Nephron (organoid): Measurements from ENCODE around the gene NBEA.

Experiments used
- H3K27ac Mint-ChIP-seq, 3 experiments: 2 replicates each; pipeline ENCODE4 v1.8.0; 2020; ENCODE audit warnings: mixed read lengths in 3 of 3, mild to moderate bottlenecking in 2 of 3, moderate library complexity in 1 of 3
- H3K27me3 Mint-ChIP-seq: 2 replicates; pipeline ENCODE4 v1.8.0; 2021; ENCODE audit warnings: low read depth, mild to moderate bottlenecking, moderate library complexity, mixed read lengths
- H3K36me3 Mint-ChIP-seq: 2 replicates; pipeline ENCODE4 v1.8.0; 2020; ENCODE audit warnings: low read depth, mixed read lengths
- H3K4me1 Mint-ChIP-seq: 2 replicates; pipeline ENCODE4 v1.8.0; 2020; ENCODE audit warnings: mixed read lengths
- H3K4me3 Mint-ChIP-seq, 3 experiments: 2 replicates each; pipeline ENCODE4 v1.8.0; 2020; ENCODE audit warnings: mild to moderate bottlenecking in 3 of 3, mixed read lengths in 3 of 3, moderate library complexity in 2 of 3
- H3K9me3 Mint-ChIP-seq: 2 replicates; pipeline ENCODE4 v1.8.0; 2020; ENCODE audit warnings: mixed read lengths
- TF ChIP-seq, protein P1 (sequence below), 3 experiments: fragments of 200-600 bp; sonication (generic); IDR thresholded peaks; one replicate each; pipeline ENCODE4 v1.5.0; 2021; ENCODE audit warnings: antibody characterized with exemption in 3 of 3; ENCODE audit not compliant: unreplicated experiment in 3 of 3

The NBEA gene

GRCh38 chr13:35211949-35212348 is 269.9 kb downstream of the NBEA start:
- H3K36me3 Mint-ChIP-seq, result peaks cover 9% of the 10 kb centered on the region
- H3K4me3 Mint-ChIP-seq, result no peak overlapping the region
- no peaks in the 10 kb centered on the region for H3K27me3 Mint-ChIP-seq
- H3K9me3 Mint-ChIP-seq, result no peaks in the 10 kb centered on the region
- TF ChIP-seq, protein P1, sequence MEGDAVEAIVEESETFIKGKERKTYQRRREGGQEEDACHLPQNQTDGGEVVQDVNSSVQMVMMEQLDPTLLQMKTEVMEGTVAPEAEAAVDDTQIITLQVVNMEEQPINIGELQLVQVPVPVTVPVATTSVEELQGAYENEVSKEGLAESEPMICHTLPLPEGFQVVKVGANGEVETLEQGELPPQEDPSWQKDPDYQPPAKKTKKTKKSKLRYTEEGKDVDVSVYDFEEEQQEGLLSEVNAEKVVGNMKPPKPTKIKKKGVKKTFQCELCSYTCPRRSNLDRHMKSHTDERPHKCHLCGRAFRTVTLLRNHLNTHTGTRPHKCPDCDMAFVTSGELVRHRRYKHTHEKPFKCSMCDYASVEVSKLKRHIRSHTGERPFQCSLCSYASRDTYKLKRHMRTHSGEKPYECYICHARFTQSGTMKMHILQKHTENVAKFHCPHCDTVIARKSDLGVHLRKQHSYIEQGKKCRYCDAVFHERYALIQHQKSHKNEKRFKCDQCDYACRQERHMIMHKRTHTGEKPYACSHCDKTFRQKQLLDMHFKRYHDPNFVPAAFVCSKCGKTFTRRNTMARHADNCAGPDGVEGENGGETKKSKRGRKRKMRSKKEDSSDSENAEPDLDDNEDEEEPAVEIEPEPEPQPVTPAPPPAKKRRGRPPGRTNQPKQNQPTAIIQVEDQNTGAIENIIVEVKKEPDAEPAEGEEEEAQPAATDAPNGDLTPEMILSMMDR (IDR thresholded peaks at IDR 0.05; ENCODE audit: unreplicated experiment in 3 of 3), result no peak
- H3K27ac Mint-ChIP-seq, result no peak overlapping the region
- H3K4me1 Mint-ChIP-seq, result no peaks in the 10 kb centered on the region

DNA sequence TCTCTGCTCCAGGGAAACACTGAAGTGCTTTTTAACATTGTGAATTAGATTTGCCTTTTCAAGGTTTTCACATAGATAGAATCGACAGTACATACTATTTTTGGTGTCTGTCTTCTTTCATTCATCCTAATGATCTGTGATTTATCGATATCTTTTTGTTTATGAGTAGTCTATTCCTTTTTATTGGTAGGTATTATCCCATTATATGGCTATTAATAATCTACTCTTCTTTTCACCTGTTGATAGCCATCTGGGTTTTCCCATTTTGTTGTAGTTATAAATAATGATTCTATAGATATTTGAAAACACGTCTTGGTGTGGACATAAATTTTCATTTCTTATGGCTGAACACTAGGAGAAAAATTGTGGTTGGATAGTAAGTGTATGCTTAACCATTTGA is 271.8 kb downstream of the NBEA start:
- Mint-ChIP-seq H3K4me3 (no peak overlapping the region), H3K36me3 (peaks cover 9% of the 10 kb centered on the region), H3K4me1 (no peaks in the 10 kb centered on the region), H3K27me3 (no peaks in the 10 kb centered on the region), H3K27ac (no peak overlapping the region), H3K9me3 (no peaks in the 10 kb centered on the region)
- TF ChIP-seq, protein P1 (IDR thresholded peaks at IDR 0.05; ENCODE audit: unreplicated experiment in 3 of 3), result no peak

GRCh38 chr13:35216131-35216530 is 274.1 kb downstream of the NBEA start:
- peaks cover 15% of the 10 kb centered on the region for H3K9me3 Mint-ChIP-seq
- TF ChIP-seq, protein P1 (IDR thresholded peaks at IDR 0.05; ENCODE audit: unreplicated experiment in 3 of 3), result no peak
- no peaks in the 10 kb centered on the region for H3K27me3 Mint-ChIP-seq
- H3K4me1 Mint-ChIP-seq, result no peaks in the 10 kb centered on the region
- no peak overlapping the region for H3K4me3 Mint-ChIP-seq
- H3K36me3 Mint-ChIP-seq, result peaks cover 30% of the 10 kb centered on the region
- no peak overlapping the region for H3K27ac Mint-ChIP-seq

DNA sequence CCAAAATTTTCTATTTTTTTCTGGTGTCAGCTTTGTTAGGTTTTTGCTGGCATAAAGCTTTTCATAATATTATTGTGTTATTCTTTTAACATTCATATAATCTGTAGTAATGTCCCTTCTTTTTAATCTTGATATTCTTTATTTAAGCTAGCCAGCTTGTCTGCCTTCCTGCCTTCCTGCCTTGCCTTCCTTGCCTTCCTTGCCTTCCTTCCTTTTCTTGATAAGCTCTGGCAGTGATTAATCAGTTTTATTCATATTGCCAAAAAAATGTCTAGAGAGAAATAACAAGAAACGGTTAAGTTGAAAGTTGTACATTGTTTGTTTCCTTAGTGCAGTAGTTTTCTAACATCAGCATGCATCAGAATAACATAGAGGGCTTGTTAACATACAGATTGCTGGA is 277.0 kb downstream of the NBEA start:
- Mint-ChIP-seq H3K9me3 (peaks cover 21% of the 10 kb centered on the region), H3K36me3 (peaks cover 36% of the 10 kb centered on the region), H3K4me1 (no peaks in the 10 kb centered on the region), H3K4me3 (no peak overlapping the region), H3K27me3 (no peaks in the 10 kb centered on the region), H3K27ac (no peak overlapping the region)
- TF ChIP-seq, protein P1 (IDR thresholded peaks at IDR 0.05; ENCODE audit: unreplicated experiment in 3 of 3), result no peak

GRCh38 chr13:35225159-35225558 is 283.1 kb downstream of the NBEA start:
- no peak overlapping the region for H3K4me3 Mint-ChIP-seq
- peaks cover 26% of the 10 kb centered on the region for H3K36me3 Mint-ChIP-seq
- no peaks in the 10 kb centered on the region for H3K27me3 Mint-ChIP-seq
- H3K9me3 Mint-ChIP-seq, result peaks cover 13% of the 10 kb centered on the region
- TF ChIP-seq, protein P1 (IDR thresholded peaks at IDR 0.05; ENCODE audit: unreplicated experiment in 3 of 3), result no peak
- H3K4me1 Mint-ChIP-seq, result no peaks in the 10 kb centered on the region
- peak overlapping the region in 1 of 3 experiments; percentile 29 for H3K27ac Mint-ChIP-seq

DNA sequence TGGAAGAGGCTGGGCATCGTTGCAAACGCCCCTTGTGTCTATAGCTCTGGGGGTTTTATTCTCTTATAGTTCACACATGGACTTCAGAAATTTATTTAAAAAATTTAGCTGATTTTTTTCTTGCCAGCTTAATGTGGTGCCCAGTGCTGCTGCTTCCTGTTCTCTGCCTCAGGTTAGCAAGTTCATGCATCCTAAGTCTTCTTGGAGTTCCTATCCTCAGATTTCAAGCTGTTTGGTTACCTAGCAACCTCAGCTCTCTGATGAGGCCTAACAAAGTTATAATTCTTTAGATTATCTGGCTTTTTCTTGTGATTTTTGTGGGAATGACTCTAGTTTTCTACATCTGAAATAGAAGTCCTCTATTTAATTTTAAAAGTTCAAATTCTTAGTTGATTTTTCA is 283.5 kb downstream of the NBEA start:
- TF ChIP-seq, protein P1 (IDR thresholded peaks at IDR 0.05; ENCODE audit: unreplicated experiment in 3 of 3), result no peak
- H3K4me1 Mint-ChIP-seq, result no peaks in the 10 kb centered on the region
- peaks cover 22% of the 10 kb centered on the region for H3K36me3 Mint-ChIP-seq
- peaks cover 10% of the 10 kb centered on the region for H3K9me3 Mint-ChIP-seq
- peak overlapping the region in 1 of 3 experiments; percentile 29 for H3K27ac Mint-ChIP-seq
- H3K4me3 Mint-ChIP-seq, result no peak overlapping the region
- no peaks in the 10 kb centered on the region for H3K27me3 Mint-ChIP-seq
